Cardiac fibroblast (primary cell): Measurements from ENCODE around the gene SLC1A1.

Experiments used
- DNase-seq, 2 donors: peaks; one replicate each; pipeline versions ENCODE4 v3.0.0 to v3.0.0-alpha.2; 2010; ENCODE audit warnings: low read depth in 2 of 2
- H3K4me3 ChIP-seq, 2 donors: replicated peaks in 1 of 2; 1 replicate in 1 of 2; 2 replicates in 1 of 2; pipeline ENCODE4 v1.5.1; 2011; ENCODE audit warnings: low read depth in 2 of 2, low read length in 2 of 2, mild to moderate bottlenecking in 2 of 2, moderate library complexity in 1 of 2
- CTCF ChIP-seq: IDR thresholded peaks from one replicate; pipeline ENCODE4 v1.5.1; 2011; ENCODE audit warnings: low read depth, mild to moderate bottlenecking, low read length, inconsistent platforms

Gene SLC1A1

GRCh38 chr9:4559261-4560182, 69.3 kb downstream of the SLC1A1 start:
- TF ChIP-seq CTCF, result no peak
- no peak for DNase-seq
- H3K4me3 ChIP-seq, result no peak overlapping the region

GRCh38 chr9:4563105-4563504, 72.8 kb downstream of the SLC1A1 start:
- no peak for TF ChIP-seq CTCF
- DNase-seq, result no peak

GRCh38 chr9:4566806-4567205, 76.5 kb downstream of the SLC1A1 start:
- no peak overlapping the region for H3K4me3 ChIP-seq
- no peak for DNase-seq
- no peak for TF ChIP-seq CTCF

More at GRCh38 chr9:4563105-4563504, 72.8 kb downstream of the SLC1A1 start:
- H3K4me3 ChIP-seq, result no peak overlapping the region

DNA sequence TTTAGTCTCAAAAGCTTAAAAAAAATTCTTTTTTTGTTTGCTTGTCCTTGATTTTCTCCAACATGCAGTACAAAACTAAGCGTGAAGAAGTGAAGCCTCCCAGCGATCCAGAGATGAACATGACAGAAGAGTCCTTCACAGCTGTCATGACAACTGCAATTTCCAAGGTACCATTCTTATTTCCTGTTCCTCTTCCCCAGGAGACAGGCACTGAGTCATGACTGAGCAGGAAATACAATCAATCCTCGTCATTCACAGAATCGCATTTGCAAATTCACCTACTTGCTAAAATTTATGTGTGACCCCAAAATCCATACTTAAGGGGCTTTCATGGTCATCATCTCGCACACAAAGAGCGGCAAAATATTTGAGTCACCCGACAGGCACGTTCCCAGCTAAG, 77.3 kb downstream of the SLC1A1 start:
- no peak overlapping the region for H3K4me3 ChIP-seq
- peak in 1 of 2 donors; percentile 25 for DNase-seq
- no peak for TF ChIP-seq CTCF

GRCh38 chr9:4569101-4569500, 78.8 kb downstream of the SLC1A1 start:
- DNase-seq, result no peak
- no peak overlapping the region for H3K4me3 ChIP-seq
- TF ChIP-seq CTCF, result no peak

DNA sequence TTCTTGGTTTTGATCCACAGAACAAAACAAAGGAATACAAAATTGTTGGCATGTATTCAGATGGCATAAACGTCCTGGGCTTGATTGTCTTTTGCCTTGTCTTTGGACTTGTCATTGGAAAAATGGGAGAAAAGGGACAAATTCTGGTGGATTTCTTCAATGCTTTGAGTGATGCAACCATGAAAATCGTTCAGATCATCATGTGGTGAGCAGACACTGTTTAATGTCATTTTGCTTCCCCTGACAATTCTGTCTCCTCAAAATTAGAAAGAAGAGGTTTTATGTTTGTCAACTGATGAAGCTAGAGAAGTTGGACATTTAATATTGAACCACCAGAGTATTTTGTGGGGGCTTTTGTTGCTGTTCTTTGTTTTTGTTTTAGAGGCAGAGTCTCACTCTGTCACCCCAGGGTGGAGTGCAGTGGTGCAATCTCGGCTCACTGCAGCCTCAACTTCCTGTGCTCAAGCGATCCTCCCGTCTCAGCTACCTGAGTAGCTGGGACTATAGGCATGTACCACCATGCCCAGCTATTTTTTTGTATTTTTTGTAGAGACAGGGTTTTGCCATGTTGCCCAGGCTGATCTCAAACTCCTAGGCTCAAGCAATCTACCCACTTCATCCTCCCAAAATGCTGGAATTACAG, 82.0 kb downstream of the SLC1A1 start:
- no peak overlapping the region for H3K4me3 ChIP-seq
- no peak for DNase-seq
- TF ChIP-seq CTCF, result no peak
